GM11168 (cell line): ENCODE results near the gene CRYBB1.

Experiments
- in situ Hi-C: fragments of 300-500 bp; cut with MboI; formaldehyde crosslinking; loops from one replicate; pipeline ENCODE4 v1.12.0; 2022; ENCODE audit warnings: low sequenced_read_pairs; ENCODE audit not compliant: unreplicated experiment

The CRYBB1 gene

DNA sequence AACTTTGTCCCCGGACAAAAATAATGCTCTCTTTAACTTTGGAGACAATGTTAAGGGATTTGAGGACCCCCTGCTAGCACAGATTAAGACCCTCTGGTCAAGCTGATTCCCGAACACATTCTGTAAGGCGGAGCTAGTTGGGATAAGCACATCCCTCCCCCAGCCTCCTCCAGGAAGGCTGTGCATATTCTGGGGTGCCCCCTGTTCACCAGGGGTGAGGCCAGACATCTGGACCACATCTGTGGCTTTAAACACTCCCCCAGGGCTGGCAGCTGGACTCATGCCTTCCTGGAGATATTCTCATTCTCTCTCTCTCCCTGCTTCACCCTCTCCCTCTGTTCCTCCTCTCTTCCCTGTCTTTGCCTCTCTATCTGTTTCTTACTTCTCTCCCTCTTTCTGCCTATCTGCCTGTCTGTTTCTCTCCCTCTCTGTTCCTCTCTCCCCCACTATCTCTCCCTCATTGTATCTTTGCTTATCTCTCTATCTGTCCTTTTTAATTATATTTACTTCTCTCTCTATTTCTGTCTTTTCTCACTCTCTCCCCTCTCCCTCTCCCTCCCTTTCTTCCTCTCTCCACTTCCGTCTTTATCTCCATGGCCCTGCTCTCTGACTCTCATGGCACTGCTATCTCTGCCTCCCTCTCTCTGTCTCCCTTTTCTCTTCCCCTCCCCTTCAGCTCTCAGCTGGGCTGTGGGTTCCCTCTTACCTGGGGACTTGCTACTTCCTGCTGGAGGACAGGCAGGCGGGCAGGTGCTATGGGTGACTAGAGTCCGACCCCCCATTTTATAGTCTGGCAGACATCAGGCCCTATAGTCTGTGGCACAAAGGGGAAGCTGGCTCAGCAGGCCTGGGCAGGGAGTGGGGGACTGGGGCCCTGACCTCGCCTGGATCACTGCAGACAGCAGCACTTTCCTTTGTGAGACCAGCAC, at the start of gene CRYBB1:
Gene CRYBB1, minus strand, starts transcription at position 757 of the 929 bp plus-strand sequence. CDS start 1,708 bp downstream, outside the sequence.
- in situ Hi-C loops: no loop called here

DNA sequence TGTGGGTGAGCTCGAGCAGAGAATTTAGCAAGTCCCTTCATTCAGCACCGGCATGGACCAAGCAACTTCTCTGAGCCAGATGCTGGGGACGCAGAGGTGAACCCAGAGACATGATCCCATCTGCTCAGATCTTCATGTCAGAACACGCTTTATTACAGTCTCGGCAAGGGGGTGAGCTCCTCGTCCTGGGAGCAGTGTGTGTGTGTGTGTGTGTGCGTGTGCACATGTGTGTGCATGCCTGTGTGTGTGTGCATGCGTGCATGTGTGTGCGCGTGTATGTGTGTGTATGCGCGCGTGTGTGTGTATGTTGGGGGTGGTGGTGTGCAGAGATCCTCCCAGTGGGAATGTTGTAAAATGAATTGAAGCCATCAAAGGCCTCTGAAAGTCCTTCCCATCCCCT, 49.3 kb upstream of the CRYBB1 start:
- in situ Hi-C loops: loop anchor here (10.0 to 25.0 kb wide), 2 partner anchors 162 to 280 kb away; no protein-coding TSS in a partner anchor

DNA sequence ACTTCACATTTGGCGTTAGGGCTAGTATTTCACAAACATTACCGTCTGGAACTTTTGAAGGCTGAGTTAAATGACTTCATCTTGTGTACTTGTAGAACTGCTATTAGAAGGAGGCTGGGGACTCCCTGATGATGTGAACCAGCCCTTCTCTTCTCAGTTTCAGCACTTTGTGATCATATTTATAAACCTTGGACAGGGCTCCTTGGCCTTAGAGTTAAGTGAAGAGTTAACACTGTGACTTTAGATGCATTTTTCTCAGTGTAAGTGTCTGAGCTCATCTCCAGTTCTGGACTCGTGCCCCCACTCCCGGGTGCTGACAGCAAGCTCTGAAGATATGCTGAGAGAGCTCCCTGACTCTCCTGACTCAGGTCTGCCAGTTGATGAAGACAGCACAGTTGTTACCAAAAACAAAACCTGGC, 48.0 kb upstream of the CRYBB1 start:
- in situ Hi-C loops: loop anchor here (10.0 to 25.0 kb wide), 2 partner anchors 161 to 279 kb away; no protein-coding TSS in a partner anchor

DNA sequence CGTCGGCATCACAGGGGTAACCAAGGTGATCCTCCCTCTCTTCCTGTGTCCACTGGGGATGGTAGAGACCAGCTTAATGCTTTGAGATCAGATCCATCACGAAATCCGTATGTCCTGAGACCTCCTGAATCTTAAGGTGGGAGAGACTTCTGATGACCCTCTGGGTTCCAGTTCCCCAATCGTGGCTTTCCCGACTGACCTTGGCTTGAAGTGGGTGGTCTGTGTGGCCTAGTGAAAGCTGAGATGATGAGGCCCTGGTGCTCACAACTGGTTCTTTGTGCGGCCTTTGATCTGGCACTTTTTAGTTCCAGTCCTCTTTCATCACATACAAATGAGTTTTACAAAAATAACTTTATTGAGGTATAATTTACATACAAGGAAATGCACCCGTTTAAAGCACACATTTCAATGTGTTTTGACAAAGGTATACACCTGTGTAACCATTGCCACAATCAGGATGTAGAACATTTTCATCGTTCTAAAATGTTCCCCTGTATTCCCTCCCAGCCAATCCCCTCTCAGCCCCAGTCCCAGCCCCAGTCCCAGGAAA, 45.6 kb upstream of the CRYBB1 start:
- in situ Hi-C loops: loop anchor here (10.0 to 25.0 kb wide), 2 partner anchors 159 to 276 kb away; no protein-coding TSS in a partner anchor

DNA sequence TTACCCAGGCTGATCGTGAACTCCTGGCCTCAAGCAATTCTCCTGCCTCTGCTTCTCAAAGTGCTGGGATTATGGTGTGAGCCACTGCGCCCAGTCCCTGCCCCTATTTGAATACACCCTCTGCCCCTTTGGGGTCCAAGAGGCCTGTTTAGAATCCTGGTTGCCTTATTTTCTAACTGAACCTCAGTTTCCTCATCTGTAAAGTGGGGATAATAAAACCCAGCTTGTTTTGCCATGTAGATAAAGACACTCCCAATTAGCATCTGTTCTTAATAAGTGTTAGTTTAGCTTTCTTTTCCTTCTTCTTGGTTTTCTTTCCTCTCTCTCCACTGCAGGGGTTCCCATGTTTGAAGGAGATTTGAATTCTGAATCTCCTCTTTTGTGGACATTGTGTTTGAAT, 44.3 kb upstream of the CRYBB1 start:
- in situ Hi-C loops: loop anchor here (10.0 to 25.0 kb wide), 2 partner anchors 157 to 275 kb away; no protein-coding TSS in a partner anchor

DNA sequence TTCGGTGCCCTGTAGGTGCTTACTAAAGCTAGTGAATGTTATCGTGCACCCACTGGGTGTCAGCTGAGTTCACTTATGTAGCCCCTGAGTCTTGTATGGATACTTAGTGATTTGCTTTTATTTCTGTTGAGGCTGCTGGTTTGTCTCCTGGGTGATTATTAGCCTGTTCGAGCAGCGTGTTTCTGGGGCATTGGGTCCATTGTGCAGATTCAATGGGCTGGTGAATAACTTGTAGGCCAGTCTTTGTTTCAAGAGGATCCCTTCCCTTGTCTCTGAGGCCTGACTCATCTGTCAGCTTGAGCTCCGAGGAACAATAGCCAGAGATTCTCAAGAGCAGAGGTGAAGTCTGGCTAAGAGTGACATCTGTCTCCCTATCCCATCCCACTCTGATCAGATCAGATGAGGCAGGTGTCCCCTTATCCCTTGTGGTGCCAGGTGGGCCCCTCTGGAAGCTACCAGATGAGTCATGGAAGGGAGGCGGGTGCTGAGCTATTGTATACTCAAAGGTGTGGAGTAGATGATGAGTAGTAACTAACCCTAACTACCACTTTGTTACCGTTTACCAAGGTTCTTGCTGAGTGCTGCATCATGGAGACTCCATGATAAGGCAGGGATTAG, 43.2 kb upstream of the CRYBB1 start:
- in situ Hi-C loops: loop anchor here (10.0 to 25.0 kb wide), 2 partner anchors 156 to 274 kb away; no protein-coding TSS in a partner anchor

DNA sequence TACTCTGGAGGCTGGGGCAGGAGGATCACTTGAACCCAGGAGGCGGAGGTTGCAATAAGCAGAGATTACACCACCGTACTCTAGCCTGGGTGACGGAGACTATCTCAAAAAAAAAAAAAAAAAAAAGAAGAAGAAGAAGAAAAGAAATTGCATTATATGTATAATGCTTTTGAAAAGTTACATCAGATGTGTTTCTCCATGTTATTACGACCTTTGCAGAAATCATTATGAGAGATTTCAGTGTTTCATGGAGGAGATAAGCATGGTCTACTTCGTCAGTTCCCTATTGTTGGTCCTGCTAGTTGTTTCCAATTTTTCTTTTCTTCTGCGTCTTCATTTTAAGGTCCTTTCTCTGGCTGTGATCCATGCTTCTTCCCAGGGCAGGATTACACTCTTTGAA, 42.5 kb upstream of the CRYBB1 start:
- in situ Hi-C loops: loop anchor here (10.0 to 25.0 kb wide), 2 partner anchors 156 to 273 kb away; no protein-coding TSS in a partner anchor

DNA sequence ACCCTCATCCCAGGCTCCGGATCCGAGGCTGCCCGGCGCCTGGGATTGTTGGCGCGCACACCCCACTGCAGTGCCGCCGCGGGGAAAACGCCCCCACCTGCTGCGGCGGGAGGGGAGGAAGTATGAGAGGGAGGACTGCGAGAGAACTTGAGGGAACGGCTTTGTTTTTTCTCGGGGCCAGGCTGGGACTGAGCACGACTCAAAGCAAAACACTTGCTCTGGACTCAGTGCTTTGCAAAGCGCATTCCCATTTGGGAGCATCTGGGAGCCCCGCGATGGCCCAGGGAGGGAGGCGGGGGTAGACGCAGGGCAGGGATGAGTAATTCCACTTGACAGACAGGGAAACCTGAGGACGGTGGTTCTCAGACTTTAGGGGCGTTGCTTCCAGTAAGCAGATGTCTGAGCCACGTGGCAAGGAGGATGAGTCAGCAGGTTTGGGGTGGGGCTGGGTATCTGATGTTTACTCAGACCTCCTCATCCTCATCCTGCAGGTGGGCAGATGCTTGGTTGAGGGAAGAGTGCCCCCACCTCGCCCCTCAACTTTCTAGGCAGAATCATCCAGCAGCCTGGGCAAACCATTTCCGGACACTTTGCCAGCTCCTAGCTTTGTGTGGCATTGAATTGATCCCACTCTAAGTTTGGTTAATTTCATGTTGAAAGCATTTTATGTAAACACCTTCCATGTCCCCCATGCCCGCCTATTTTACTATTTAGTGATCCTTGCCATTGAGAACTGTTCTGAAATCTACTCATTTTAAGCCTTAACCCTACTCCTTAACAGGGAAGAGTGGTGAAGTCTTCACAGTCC, 41.0 kb upstream of the CRYBB1 start:
- in situ Hi-C loops: loop anchor here (25.0 kb wide), 1 partner anchor 272 kb away; no protein-coding TSS in a partner anchor

DNA sequence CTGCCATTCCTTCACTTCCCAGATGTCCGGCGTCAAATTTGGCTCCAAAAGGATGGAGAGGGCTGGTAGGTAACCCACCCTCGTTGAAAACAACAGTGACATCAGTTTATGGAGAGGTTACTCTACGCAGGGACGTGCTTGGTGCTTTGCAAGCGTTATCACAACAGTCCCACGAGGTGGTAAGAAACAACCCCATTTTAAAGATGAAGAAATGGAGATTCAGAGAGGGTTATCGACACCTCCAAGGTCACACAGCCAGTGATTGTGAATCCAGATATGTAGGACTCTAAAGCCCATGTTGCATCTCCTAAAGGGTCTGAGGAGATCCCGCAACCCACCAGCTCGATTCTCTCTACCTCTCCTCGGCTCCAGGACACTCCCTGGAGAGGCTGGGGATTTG, 40.3 kb upstream of the CRYBB1 start:
- in situ Hi-C loops: loop anchor here (25.0 kb wide), 1 partner anchor 271 kb away; no protein-coding TSS in a partner anchor

DNA sequence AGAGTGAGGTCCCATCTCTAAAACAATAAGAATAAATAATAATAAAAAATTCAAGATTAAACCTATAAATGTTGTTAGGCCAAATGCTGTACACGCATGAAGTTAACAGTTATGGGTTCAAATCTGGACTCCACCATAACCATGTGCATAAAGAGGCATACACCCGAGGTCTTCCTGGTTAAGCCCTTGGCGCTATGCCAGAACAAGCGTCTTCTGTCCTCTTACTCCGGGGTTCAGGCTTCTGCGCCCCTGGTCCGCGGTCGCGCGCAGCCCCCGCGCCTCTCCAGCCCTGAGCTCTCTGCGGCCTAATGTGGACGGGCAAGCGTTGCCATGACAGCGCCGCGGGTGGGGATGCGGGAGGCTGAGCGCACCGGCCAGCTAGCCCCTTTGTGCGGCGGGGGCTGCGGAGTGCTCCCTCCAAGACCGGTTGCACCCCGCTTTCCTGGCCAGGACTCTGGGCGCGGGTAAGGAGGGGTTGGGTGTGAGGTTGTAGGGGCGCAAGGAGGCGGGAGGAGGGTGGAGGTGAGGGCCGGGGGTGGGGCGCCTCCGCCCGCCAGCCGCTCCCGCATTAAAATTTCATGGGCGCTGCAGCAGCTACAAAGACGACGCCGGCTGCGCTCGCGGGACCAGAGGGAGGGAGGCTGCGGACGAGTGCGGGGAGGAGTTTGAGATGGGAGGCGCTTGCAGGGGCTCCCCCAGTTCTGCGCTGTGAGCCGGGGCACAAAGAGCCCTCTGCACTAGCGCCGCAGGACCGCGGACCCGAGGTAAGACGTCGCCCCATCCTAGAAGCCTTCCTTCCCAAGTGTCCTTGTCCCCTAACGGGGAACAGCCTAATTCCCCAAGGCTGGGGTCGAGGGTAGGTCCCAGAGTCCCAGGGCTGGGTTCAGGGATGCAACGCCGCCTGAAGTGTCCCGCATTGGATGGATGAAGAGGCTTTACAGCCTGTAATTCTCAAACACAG, 39.3 kb upstream of the CRYBB1 start, which contains the start of gene MIAT:
Gene MIAT, plus strand, starts transcription at position 698 of the 961 bp plus-strand sequence.
- in situ Hi-C loops: loop anchor here (25.0 kb wide), 1 partner anchor 270 kb away; no protein-coding TSS in a partner anchor

DNA sequence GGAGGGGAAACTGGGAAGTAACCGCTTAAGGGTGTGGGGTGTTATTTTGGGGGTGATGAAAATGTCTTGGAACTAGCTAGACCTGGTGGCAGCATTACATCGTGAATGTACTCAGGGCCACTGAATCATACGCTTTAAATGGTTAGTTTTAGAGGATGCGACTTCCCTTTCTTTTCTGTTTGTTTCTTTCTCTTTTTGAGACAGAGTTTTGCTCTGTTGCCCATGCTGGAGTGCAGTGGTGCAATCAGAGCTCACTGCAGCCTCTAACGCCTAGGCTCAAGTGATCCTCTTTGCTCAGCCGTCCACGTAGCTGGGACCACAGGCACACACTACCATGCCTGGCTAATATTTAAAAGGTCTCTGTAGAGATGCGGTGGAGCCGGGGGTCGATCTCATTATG, 34.0 kb upstream of the CRYBB1 start:
- in situ Hi-C loops: loop anchor here (25.0 kb wide), 1 partner anchor 265 kb away; no protein-coding TSS in a partner anchor

DNA sequence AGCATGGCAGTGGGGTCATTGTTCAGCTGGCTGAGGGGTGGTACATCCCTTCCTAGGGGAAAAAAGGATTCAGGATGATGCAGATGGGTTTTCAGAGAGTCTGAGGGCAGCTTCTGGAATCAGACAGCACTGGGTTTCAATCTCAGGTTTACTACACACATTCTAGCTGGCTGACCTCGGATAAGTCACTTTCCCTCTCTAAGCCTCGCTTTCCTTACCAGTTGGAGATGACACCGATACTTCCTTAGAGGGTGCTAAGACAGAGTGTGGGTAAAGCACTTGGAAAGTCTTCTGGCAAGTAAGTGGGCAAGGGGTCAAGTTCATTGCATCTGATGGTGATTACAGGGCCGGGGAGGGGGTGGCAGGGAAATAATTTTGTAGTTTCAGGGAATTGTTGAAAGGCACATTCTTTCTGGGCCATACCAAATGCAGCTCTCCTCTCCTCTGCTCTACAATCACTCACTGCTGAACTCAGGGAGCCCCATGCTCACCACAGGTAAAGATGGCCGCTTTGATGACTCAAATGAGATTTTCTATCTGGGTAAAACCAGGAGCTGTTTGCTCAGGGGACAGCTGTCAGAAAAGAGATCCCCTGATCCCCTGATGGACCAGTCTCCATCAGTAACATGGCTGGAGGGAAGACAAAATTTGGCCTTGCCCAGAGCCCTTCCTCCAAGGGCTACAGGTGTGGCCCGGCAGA, 33.0 kb upstream of the CRYBB1 start:
- in situ Hi-C loops: loop anchor here (25.0 kb wide), 1 partner anchor 264 kb away; no protein-coding TSS in a partner anchor

DNA sequence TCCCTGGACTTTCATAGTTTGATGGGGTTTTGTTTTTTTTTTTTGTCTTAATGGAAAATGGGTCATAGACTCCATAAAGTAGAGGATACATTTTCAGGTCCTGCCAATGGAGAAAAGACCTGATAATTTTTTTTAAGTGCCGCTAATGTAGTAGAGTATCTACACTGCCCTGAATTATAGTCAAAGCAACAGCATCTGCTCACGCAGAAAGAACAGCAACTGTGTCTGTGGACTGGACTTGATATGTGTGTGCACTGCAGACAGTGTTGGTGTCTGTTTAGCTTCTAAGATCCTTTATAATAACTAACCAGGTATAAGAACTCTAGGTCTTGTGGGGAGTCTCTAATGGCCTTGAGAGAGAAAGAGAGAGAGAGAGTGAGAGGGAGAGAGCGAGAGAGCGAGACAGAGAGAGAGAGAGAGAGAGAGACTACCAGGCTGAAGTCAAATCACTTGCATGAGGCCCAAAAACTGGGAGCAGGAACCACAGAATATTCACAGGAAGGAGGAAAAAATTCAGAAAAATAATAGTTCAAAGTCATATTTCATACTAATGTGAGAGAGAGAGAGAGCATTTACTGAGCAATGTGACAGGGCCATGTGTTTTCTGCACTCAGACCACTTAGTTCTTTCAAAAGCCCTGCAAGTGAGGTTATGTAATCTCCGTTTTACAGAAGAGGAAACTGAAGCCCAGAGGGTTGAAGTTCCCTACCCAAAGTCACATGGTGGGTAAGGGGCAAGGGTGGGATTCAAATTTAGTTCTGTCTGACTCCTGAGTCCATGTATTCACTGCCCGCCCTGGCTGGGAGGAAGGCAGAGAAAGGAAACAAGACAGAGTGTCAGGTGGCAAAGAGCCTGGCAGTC, 30.9 kb upstream of the CRYBB1 start:
- in situ Hi-C loops: no loop called here

DNA sequence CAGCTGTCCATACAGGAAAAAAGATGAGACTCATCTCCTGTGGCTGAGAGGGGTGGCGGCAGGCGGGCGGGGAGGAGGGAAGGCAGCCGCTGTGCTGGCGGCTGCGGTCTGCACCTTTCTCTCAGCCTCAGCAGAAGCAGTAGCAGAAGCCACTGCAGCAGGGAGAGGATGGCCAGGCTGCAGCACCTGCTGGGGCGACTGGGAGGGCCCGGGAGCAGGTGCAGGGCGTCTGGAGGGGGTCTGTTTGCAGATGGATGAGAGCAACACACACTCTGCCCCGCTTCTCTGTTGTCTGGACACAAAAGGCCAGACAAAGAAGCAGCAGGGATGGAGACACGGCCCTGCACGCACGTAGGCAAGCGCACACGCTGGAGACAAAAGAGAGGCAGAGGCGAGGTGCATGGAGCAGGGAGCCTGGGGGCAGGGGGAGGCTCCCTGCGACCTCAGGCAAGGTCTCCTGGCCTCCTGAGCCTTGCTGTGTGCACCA, 30.2 kb upstream of the CRYBB1 start:
- in situ Hi-C loops: no loop called here

DNA sequence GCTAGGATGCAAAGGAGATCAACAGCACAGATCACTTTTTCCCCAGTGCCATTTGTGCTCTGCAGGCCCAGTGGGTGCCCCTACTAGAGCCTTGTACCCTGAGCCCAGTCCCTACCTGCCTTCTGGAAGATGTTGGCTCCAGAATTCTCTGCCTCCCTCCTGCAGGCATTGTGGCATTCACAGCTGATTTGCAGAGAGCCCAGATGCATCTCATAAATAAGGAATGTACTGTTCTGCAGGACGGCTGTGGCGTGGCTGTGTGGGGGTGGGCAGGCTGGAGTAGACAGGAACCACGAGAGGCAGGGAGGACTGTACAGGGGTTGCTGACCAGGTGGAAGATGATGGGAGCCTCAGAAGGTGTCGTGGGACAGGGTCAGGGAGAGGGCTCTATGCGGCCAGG, 28.3 kb upstream of the CRYBB1 start:
- in situ Hi-C loops: no loop called here

DNA sequence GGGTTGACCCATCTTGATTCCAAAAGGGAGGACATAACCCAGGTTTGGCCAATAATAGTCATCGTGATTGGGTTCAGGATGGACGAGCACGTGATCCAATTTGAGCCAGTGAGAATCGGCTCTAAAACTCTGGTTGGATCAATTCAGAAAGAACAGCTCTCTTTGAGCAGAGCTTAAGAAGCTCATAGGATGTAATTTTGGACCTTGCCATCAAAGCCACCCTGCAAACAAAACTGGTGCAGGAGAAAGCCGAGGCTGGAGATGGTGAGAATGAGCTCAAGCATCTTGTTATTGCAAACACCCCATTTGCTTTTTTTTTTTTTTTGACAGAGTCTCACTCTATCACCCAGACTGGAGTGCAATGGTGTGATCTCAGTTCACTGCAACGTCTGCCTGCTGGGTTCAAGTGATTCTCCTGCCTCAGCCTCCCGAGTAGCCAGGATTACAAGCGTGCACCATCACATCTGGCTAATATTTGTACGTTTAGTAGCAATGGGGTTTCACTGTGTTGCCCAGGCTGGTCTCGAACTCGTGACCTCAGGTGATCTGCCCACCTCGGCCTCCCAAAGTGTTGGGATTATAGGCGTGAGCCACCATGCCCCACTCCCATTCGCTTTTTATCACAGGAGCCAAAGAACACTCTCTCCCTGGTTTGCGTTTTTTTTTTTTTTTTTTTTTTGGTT, 25.7 kb upstream of the CRYBB1 start:
- in situ Hi-C loops: no loop called here
